ENCODE measurements around the gene IKBKE. TPM values are rescaled to one million over a fixed set of nuclear protein-coding genes. Genes with fewer than 3 reads are reported as not detected.

The IKBKE gene
- total RNA-seq, 1 experiment from 2014 or later: 10.7 TPM

DNA sequence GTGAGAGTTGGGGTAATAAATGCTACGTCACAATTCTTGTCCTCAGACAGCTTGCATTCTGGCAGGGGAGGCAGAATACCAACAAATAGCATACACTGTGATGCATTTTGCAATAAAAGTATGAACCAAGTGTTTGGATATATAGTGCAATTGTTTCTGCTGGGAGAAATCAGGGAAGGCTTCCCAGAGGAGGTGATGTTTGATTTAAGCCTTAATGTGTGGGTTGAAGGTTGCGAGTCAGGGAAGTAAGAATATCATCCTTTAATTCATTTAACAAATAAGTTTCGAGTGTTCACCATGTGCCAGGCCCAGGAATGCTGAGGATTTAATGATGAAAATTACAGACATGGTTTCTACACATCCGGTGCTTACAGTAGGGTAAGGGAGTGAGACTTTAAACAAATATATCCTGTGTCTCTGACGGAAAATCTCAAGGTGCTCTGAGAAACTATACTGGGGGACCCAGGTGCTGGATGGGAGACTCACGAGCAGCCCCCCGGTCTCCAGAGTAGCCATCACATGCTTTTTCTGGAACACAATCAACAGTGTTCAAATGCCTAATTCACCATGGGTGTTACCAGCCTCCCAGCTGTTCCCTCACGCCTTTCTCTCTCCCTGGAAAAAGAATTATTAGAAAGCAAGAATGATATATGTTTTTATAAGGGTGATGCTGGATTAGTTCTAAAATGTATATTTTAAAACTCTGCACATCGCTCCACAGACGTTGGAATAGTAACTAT, 68.8 kb downstream of the IKBKE start:
- DNase-seq (ENCODE audit: low read depth): no peak

DNA sequence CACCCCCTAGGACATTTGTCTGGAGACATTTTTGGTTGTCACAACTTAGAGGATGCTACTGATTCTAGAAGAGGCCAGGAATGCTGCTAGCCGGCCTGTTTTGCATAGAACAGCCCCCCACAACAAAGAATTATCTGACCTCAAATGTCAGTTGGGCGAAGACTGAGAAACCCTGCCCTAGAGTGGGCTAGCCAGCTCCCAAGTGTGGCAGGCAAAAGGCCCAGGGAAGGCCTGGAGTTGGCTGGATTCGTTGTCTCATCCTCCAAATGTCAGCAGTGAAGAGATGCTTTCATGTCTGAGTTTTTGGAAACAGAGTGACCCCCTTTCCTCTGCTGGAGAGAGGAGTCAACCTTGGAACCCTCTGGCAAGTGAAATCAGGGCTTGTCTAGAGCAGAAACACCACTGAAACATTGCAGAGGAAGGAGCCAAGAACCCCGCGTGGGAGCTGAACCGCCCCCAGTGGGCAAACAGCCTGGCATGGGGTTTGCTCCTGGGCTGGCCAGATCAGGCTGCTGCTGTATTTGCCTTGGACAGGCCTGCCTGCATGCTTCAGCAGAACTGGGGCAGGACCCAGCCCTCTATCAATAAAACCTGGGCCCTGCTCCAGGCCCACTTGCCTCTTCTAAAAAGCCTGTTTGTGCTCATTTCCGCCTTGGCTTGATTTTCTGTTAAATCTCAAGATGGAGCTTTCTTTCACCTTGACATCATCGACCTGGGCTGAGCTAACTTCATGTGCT, 69.9 kb downstream of the IKBKE start:
- no peak for DNase-seq (ENCODE audit: low read depth)

GRCh38 chr1:206541236-206541833, 71.1 kb downstream of the IKBKE start:
- DNase-seq (ENCODE audit: low read depth): no peak

DNA sequence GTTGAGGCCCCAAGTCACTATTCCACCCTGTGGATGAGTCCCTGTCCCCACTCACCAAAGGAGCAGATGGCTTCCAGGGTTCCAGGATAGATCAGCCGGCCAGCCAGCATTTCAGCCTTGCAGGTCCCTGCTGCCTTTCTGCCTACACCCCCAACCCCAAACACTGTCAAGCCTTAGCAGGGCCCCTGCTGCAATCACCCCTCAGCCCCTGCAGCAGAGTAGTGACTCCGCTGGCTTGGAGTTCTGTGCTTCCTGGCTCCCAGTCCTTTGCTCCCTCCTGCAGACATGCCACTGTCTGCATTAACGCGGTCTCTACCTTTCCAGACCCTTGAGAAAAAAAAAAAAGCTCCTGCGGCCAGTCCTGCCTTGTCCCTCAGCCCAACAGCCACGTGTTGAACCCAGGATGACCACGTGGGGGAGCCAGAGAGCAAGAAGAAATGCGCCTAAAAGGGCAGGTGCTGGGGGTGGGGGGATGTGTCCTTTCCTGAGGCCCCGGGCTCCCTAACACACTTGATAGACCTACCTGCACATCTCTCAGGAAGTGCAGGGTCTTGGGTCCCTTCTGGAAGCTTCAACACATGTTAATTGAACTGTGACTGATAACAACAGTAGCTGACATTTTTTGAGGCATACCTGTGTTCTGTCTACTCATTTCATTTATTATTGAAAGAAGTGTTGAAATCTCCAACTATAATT, 74.4 kb downstream of the IKBKE start:
- peak; percentile 42 for DNase-seq (ENCODE audit: low read depth)

DNA sequence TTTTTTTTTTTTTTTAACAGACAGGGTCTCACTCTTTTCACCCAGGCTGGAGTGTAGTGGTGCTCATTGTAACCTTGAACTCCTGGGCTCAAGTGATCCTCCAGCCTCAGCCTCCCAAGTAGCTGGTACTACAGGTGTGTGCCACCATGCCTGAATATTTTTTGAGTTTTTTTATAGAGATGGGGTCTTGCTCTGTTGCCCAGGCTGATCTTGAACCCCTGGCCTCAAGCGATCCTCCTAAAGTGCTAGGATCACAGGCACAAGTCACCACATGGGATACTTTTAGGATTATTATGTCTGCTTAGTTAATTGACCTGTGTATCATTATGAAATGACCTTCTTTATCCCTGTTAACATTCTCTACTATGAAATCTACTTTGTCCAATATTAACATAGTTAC, 75.1 kb downstream of the IKBKE start:
- DNase-seq (ENCODE audit: low read depth): no peak

Other genes starting within 250 kb of the IKBKE start
- 0.19 and 0.63 TPM in 2 replicates for gene RASSF5, start 37.1 kb downstream of the IKBKE start, total RNA-seq (2014; rRNA removed)
- gene EIF2D, start 142.0 kb downstream of the IKBKE start, total RNA-seq (2014; rRNA removed): 49.3 and 53.5 TPM in 2 replicates
- gene DYRK3, start 165.1 kb downstream of the IKBKE start, total RNA-seq (2014; rRNA removed): 30.5 and 31.0 TPM in 2 replicates
- gene MAPKAPK2, start 214.4 kb downstream of the IKBKE start, total RNA-seq (2014; rRNA removed): 41.7 and 49.4 TPM in 2 replicates